Activated T-helper 17 cell treated with anti-CD3 and anti-CD28 coated beads, Interleukin-2, amount 50 U/mL, for 72 hours (primary cell): ENCODE data around the gene IL10. TPM values are rescaled to one million over a fixed set of nuclear protein-coding genes. Genes with fewer than 3 reads are reported as not detected.
A peak's percentile ranks its signal among the peaks of the same experiment; 100 is the strongest.

Source experiments
- ATAC-seq: fragments of 150-1000 bp; cut with Tn5 transposase; replicated peaks from 2 replicates; pipeline ENCODE4 v1.10.0; 2021; ENCODE audit warnings: mild to moderate bottlenecking, moderate library complexity
- H3K27ac Mint-ChIP-seq: one replicate; pipeline ENCODE4 v1.8.0; 2022; ENCODE audit warnings: mixed read lengths
- H3K27me3 Mint-ChIP-seq: one replicate; pipeline ENCODE4 v1.8.0; 2022; ENCODE audit warnings: mixed read lengths
- H3K36me3 Mint-ChIP-seq: one replicate; pipeline ENCODE4 v1.8.0; 2022; ENCODE audit warnings: low read depth, mild to moderate bottlenecking, mixed read lengths
- H3K4me1 Mint-ChIP-seq: one replicate; pipeline ENCODE4 v1.8.0; 2022; ENCODE audit warnings: mixed read lengths
- H3K4me3 Mint-ChIP-seq: one replicate; pipeline ENCODE4 v1.8.0; 2022; ENCODE audit warnings: mild to moderate bottlenecking, mixed read lengths
- H3K9me3 Mint-ChIP-seq: one replicate; pipeline ENCODE4 v1.8.0; 2022; ENCODE audit warnings: mixed read lengths
- total RNA-seq, 2 donors: library from RNA; stranded (reverse); gene quantifications; one replicate each; pipeline ENCODE4 v1.2.3, GENCODE V29; 2022

Gene IL10
- total RNA-seq, 2 donors from 2014 or later, result 1.8 to 3.2 TPM

GRCh38 chr1:206725109-206725963 lies 47.0 kb downstream of the IL10 start:
- H3K4me1 Mint-ChIP-seq, result peaks cover 20% of the 10 kb centered on the region
- H3K9me3 Mint-ChIP-seq, result no peaks in the 10 kb centered on the region

GRCh38 chr1:206723805-206724472 lies 48.4 kb downstream of the IL10 start:
- Mint-ChIP-seq H3K9me3 (no peaks in the 10 kb centered on the region), H3K4me1 (peaks cover 31% of the 10 kb centered on the region), H3K36me3 (peaks cover 8% of the 10 kb centered on the region), H3K27me3 (no peaks in the 10 kb centered on the region), H3K27ac (no peak overlapping the region), H3K4me3 (no peak overlapping the region)
- no peak for ATAC-seq

More at GRCh38 chr1:206725109-206725963, 47.0 kb downstream of the IL10 start:
- Mint-ChIP-seq H3K4me3 (no peak overlapping the region), H3K27ac (no peak overlapping the region), H3K27me3 (no peaks in the 10 kb centered on the region), H3K36me3 (peaks cover 22% of the 10 kb centered on the region)
- peak; percentile 60 for ATAC-seq

GRCh38 chr1:206723462-206723804 lies 48.9 kb downstream of the IL10 start:
- Mint-ChIP-seq H3K27me3 (no peaks in the 10 kb centered on the region), H3K4me1 (peaks cover 35% of the 10 kb centered on the region), H3K9me3 (no peaks in the 10 kb centered on the region), H3K36me3 (peaks cover 7% of the 10 kb centered on the region), H3K4me3 (no peak overlapping the region), H3K27ac (no peak overlapping the region)
- no peak for ATAC-seq

- ATAC-seq, result no peak
- Mint-ChIP-seq H3K4me1 (peaks cover 35% of the 10 kb centered on the region), H3K27ac (no peak overlapping the region), H3K27me3 (no peaks in the 10 kb centered on the region), H3K4me3 (no peak overlapping the region), H3K36me3 (peaks cover 6% of the 10 kb centered on the region), H3K9me3 (no peaks in the 10 kb centered on the region)
These were observed 49.4 kb downstream of the IL10 start for GRCh38 chr1:206722751-206723461.

- ATAC-seq, result no peak
- Mint-ChIP-seq H3K27me3 (no peaks in the 10 kb centered on the region), H3K9me3 (no peaks in the 10 kb centered on the region), H3K36me3 (peaks cover 14% of the 10 kb centered on the region), H3K27ac (peak overlapping the region; percentile 22), H3K4me3 (no peak overlapping the region), H3K4me1 (peaks cover 42% of the 10 kb centered on the region)
These were observed 50.8 kb downstream of the IL10 start for GRCh38 chr1:206721454-206721853.

- H3K27ac Mint-ChIP-seq, result peak overlapping the region; percentile 25
These were observed 53.0 kb downstream of the IL10 start for GRCh38 chr1:206719169-206719839.

GRCh38 chr1:206717674-206717989 lies 54.7 kb downstream of the IL10 start:
- H3K27me3 Mint-ChIP-seq, result no peaks in the 10 kb centered on the region
- no peak for ATAC-seq
- H3K36me3 Mint-ChIP-seq, result peaks cover 14% of the 10 kb centered on the region
- H3K9me3 Mint-ChIP-seq, result no peaks in the 10 kb centered on the region
- H3K4me1 Mint-ChIP-seq, result peaks cover 70% of the 10 kb centered on the region
- H3K4me3 Mint-ChIP-seq, result peak overlapping the region; percentile 69
- peak overlapping the region; percentile 84 for H3K27ac Mint-ChIP-seq

More at GRCh38 chr1:206719169-206719839, 53.0 kb downstream of the IL10 start:
- peaks cover 62% of the 10 kb centered on the region for H3K4me1 Mint-ChIP-seq
- no peaks in the 10 kb centered on the region for H3K9me3 Mint-ChIP-seq
- H3K36me3 Mint-ChIP-seq, result peaks cover 14% of the 10 kb centered on the region
- H3K27me3 Mint-ChIP-seq, result no peaks in the 10 kb centered on the region
- H3K4me3 Mint-ChIP-seq, result peak overlapping the region; percentile 20
- ATAC-seq, result no peak

Other genes starting within 250 kb of the IL10 start
- gene EIF2D, start 160.0 kb downstream of the IL10 start, total RNA-seq, result 10 to 100 TPM; 63.4 to 64.9 TPM
- 10 to 100 TPM in 1 of 2 donors, 1 to 10 TPM in 1; 9.3 to 12.3 TPM for gene DYRK3, start 137.0 kb downstream of the IL10 start, total RNA-seq
- gene MAPKAPK2, start 87.6 kb downstream of the IL10 start, total RNA-seq, result 10 to 100 TPM; 64.6 to 85.3 TPM
- gene IL19, start 1.7 kb downstream of the IL10 start, total RNA-seq, result not detected
- not detected for gene IL20, start 93.1 kb upstream of the IL10 start, total RNA-seq
- gene IL24, start 124.9 kb upstream of the IL10 start, total RNA-seq, result 1 to 10 TPM in 1 of 2 donors, under 1 TPM in 1; 0.15 to 4.6 TPM
- gene FCMR, start 149.4 kb upstream of the IL10 start, total RNA-seq, result 10 to 100 TPM; 22.7 to 74.0 TPM
- under 1 TPM in 1 of 2 donors, not detected in 1; 0.34 TPM for gene PIGR, start 174.0 kb upstream of the IL10 start, total RNA-seq
- gene FCAMR, start 198.0 kb upstream of the IL10 start, total RNA-seq, result not detected